Stimulated activated effector memory CD8-positive, alpha-beta T cell treated with anti-CD3 and anti-CD28 coated beads, Interleukin-12 subunit alpha, Interleukin-12 subunit beta, amount 100 ng/mL, for 72 hours (primary cell): ENCODE measurements around the gene BSN.
"Not testable (repeated sequence)": the region's sequence is repeated elsewhere in the genome, so short reads cannot be mapped to it uniquely, and the experiment has no call there.

Experiments
- ATAC-seq: fragments of 150-1000 bp; cut with Tn5 transposase; 2 replicates; pipeline ENCODE4 v1.10.0; 2021
- DNase-seq, 2 donors: peaks; one replicate each; pipeline ENCODE4 v3.0.0; 2021 to 2022; ENCODE audit warnings: low spot score in 2 of 2
- H3K27ac Mint-ChIP-seq: one replicate; pipeline ENCODE4 v1.8.0; 2022; ENCODE audit warnings: mild to moderate bottlenecking, mixed read lengths
- H3K36me3 Mint-ChIP-seq: one replicate; pipeline ENCODE4 v1.8.0; 2022; ENCODE audit warnings: mild to moderate bottlenecking, mixed read lengths
- H3K4me1 Mint-ChIP-seq: one replicate; pipeline ENCODE4 v1.8.0; 2022; ENCODE audit warnings: mixed read lengths
- H3K4me3 Mint-ChIP-seq: one replicate; pipeline ENCODE4 v1.8.0; 2022; ENCODE audit warnings: mild to moderate bottlenecking, mixed read lengths
- H3K9me3 Mint-ChIP-seq: one replicate; pipeline ENCODE4 v1.8.0; 2022; ENCODE audit warnings: mixed read lengths

Gene BSN

DNA sequence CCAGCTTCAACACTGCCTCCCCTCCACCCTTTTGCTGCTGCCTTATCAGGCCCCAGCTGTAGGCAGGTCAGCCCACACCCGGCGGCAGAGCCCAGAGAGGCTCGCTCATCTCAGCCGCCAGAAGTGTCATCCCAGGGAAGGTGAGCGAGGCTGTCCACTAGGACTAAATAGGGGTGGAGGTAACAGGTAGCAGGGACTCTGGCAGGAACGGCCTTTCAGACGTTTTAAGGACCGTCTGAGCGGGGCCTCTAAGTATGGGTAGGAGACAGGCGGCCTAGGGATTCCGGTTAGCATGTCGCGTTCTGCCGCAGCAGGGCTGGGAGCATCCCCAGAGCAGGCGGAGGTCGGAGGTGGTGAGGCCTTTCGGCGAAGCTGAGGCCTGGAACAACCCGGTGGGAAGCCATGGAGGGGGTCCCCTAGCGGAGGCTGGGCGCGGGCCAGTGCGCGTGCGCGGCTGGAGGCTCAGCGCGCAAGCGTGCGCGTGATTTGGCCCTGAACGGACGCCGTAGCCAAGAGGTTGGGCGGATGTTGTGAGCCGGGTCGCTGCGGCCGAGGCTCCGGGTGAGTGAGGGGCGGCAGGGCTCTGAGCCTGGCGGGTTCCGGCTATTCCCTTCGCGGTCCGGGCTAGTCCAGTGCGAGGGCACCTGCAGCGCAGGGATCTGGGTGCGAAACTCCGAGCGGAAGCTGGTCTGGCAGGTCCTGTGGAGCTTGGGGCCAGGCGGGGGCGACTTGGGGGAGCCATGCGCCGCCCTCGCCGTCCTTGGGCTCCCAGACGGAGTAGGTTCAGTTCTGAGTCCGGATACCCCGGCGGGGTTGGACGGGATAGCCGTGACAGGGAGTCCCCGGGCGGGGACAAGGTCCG lies 135.0 kb downstream of the BSN start, which contains the start of the genes MST1 and RNF123:
Gene MST1, minus strand, starts transcription at position 429 of the 862 bp plus-strand sequence. CDS start 783 bp downstream, outside the sequence.
Gene RNF123, plus strand, starts transcription at position 512 of the 862 bp plus-strand sequence. CDS start 1,609 bp downstream, outside the sequence.
- H3K4me3 Mint-ChIP-seq, result peak within 1 kb of the TSS; percentile 97
- peak within 1 kb of the TSS; percentile 99 for H3K27ac Mint-ChIP-seq
- H3K9me3 Mint-ChIP-seq, result no peaks in the 10 kb centered on the region
- H3K4me1 Mint-ChIP-seq, result peaks cover 59% of the 10 kb centered on the region
- DNase-seq (peak; percentile 93 to 98), ATAC-seq (peak; percentile 84)
- peaks cover 23% of the 10 kb centered on the region for H3K36me3 Mint-ChIP-seq

DNA sequence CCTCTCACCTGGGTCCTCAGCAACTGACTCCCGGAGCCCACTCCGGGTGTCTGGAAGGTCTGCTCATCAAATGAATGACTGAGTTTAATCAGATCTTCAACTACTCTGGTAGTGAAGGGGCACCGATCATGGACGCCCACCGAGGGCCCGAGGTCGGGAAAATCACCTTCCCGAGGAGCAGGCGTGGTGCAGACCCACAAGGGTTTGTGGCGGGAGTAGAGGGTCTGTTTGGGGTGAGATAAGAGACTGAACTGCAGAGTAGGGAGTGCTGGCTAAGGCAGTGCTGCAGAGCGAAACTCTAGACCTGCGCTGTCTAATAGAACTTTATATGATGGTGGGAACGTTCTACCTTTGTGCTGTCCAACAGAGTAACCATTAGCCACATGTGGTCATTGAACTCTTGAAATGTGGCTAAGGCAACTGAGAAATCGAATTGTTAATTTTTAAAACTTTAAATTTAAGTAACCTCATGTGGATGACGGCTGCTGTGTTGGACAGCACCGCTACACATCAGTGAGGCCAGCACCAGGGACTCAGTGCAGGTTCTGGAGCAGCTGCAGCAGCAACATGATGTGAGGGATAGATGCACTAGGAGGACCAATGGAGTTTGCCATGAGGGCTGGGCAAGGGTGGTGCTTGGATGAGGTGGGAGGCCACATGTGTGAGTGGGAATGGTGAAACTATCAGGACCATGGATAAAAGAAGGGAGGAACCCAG lies 135.8 kb downstream of the BSN start:
- not testable (repeated sequence) for ATAC-seq, DNase-seq, H3K9me3 Mint-ChIP-seq
- Mint-ChIP-seq H3K4me1 (peaks cover 61% of the 10 kb centered on the region), H3K36me3 (peaks cover 19% of the 10 kb centered on the region), H3K4me3 (peak overlapping the region; percentile 97), H3K27ac (peak overlapping the region; percentile 99)

DNA sequence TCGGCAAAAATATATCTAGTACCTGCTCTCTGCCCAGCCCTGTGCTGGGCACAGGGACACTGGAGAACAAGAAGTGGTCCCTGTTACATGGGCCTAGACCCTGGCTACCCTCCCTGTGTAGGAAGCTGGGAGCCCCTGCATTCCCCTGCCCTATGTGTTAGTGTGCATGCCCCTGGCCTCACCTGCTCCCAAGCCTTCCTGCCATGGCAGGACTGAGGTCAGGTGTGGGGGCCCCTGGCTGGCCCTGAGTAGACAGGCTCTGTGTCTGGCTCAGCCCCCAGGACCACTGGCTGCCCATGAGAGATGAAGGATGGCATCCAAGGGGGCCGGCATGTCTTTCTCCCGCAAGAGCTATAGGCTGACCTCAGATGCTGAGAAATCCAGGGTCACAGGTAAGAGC lies 136.6 kb downstream of the BSN start:
- Mint-ChIP-seq H3K4me3 (peak overlapping the region; percentile 97), H3K36me3 (peaks cover 19% of the 10 kb centered on the region), H3K4me1 (peaks cover 57% of the 10 kb centered on the region), H3K27ac (peak overlapping the region; percentile 99)
- DNase-seq, ATAC-seq, H3K9me3 Mint-ChIP-seq: not testable (repeated sequence)

GRCh38 chr3:49691481-49691880 lies 137.2 kb downstream of the BSN start:
- not testable (repeated sequence) for ATAC-seq, DNase-seq, H3K9me3 Mint-ChIP-seq
- Mint-ChIP-seq H3K36me3 (peaks cover 19% of the 10 kb centered on the region), H3K4me3 (peak overlapping the region; percentile 97), H3K27ac (peak overlapping the region; percentile 99), H3K4me1 (peaks cover 57% of the 10 kb centered on the region)

DNA sequence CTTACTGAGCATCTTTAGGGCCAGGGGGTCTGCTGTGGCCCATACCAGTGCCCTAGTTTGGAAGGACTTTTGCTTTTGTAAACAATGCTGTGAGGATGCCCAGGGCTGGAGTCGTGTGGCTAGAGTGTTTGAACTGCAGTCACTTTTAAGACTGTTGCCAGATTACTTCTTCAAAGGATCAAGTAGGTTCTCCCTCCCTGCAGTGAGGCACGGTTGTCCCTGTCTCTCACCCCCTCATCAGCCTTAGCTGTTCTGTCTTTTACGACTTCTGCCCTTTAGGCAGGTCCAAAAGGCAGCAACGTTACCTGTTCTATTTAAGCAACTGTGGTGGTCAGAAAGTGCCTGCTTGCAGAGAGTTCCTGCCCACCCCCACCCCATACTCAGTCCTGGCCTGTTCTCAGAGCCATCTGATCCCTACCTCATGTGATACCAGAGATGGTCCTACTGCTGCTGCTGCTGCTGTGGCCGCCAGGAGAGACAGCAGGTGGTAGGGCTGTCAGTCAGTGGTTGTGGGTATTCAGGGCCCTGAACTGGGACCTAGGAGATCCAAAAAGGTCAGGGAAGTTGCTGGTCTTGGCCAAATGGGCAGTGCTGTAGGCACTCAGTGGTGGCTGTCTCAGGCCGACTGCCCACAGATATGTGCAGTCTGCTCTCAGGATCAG lies 140.3 kb downstream of the BSN start:
- H3K27ac Mint-ChIP-seq, H3K36me3 Mint-ChIP-seq, ATAC-seq, H3K9me3 Mint-ChIP-seq, H3K4me3 Mint-ChIP-seq, DNase-seq: not testable (repeated sequence)
- H3K4me1 Mint-ChIP-seq, result peaks cover 37% of the 10 kb centered on the region

DNA sequence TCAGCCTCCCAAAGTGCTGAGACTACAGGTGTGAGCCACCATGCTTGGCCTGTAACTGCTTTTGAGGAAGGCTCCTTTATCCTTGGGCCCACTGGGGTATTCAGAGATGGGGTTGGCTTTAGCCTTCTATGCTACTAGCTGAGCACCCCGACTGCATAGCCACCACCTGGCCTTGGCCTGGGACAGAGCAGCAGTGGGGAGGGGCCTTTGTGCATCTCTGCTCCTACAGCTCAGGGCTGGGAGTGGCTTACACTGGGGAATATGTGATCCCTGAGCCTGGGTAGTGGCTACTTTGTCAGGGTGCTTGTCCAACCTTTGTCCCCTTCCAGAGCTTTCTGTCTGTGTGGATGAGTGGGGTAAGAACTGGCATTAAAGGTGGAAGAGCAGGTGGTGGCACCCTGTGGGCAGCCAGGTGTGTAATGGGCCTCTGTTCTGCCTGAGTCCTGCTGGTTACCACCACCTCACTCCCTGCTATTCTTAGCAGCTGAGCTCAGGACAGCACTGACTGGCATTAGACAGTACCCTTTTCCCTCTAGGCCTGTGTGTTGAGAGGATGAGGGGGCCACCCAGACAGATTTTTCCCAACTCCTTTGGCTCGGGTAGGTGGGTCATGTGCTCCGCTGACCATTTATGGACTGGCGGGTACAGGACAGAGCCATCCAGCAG lies 141.2 kb downstream of the BSN start:
- not testable (repeated sequence) for H3K27ac Mint-ChIP-seq

GRCh38 chr3:49699281-49699979 lies 145.2 kb downstream of the BSN start:
- ATAC-seq (no peak), DNase-seq (no peak)
- H3K27ac Mint-ChIP-seq, result peak overlapping the region; percentile 71
- H3K36me3 Mint-ChIP-seq, result peaks cover 6% of the 10 kb centered on the region
- no peak overlapping the region for H3K4me3 Mint-ChIP-seq
- peaks cover 7% of the 10 kb centered on the region for H3K4me1 Mint-ChIP-seq
- H3K9me3 Mint-ChIP-seq, result no peaks in the 10 kb centered on the region

More for the DNA sequence above, 141.2 kb downstream of the BSN start:
- not testable (repeated sequence) for DNase-seq, ATAC-seq, H3K4me3 Mint-ChIP-seq, H3K9me3 Mint-ChIP-seq, H3K36me3 Mint-ChIP-seq
- peaks cover 27% of the 10 kb centered on the region for H3K4me1 Mint-ChIP-seq

DNA sequence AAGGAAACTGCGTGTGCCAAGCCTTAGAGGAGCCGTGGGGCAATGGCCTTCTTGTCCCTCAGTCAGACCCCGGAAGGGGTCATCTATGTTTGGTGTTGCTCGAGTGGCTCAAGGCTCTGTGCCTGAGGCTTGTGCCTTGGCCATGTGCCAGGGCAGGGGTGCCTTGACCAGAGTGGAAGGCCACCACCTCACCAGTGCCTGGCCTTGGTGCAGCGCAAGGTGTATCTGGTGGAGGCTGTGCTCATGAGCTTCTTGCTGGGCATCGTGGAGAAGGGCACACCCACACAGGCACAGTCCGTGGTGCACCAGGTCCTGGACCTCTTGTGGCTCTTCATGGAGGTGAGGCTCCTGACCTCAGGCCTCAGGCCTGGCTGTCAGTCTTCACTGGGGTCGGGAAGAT lies 145.7 kb downstream of the BSN start:
- Mint-ChIP-seq H3K4me1 (peaks cover 7% of the 10 kb centered on the region), H3K9me3 (no peaks in the 10 kb centered on the region), H3K36me3 (peaks cover 6% of the 10 kb centered on the region), H3K4me3 (no peak overlapping the region), H3K27ac (peak overlapping the region; percentile 71)
- ATAC-seq (no peak), DNase-seq (no peak)

- Mint-ChIP-seq H3K4me1 (peaks cover 7% of the 10 kb centered on the region), H3K36me3 (peaks cover 6% of the 10 kb centered on the region), H3K4me3 (no peak overlapping the region), H3K9me3 (no peaks in the 10 kb centered on the region), H3K27ac (peak overlapping the region; percentile 71)
- no peak for DNase-seq
- ATAC-seq, result no peak
These were observed 146.3 kb downstream of the BSN start for GRCh38 chr3:49700453-49701128.

- H3K9me3 Mint-ChIP-seq, result no peaks in the 10 kb centered on the region
- DNase-seq (no peak), ATAC-seq (no peak)
- H3K36me3 Mint-ChIP-seq, result peaks cover 6% of the 10 kb centered on the region
- no peak overlapping the region for H3K4me3 Mint-ChIP-seq
- H3K27ac Mint-ChIP-seq, result peak overlapping the region; percentile 71
- peaks cover 7% of the 10 kb centered on the region for H3K4me1 Mint-ChIP-seq
These were observed 147.3 kb downstream of the BSN start for GRCh38 chr3:49701388-49702077.

GRCh38 chr3:49702672-49703071 lies 148.4 kb downstream of the BSN start:
- peaks cover 6% of the 10 kb centered on the region for H3K36me3 Mint-ChIP-seq
- ATAC-seq (no peak), DNase-seq (no peak)
- peak overlapping the region; percentile 67 for H3K27ac Mint-ChIP-seq
- no peaks in the 10 kb centered on the region for H3K9me3 Mint-ChIP-seq
- H3K4me1 Mint-ChIP-seq, result peaks cover 7% of the 10 kb centered on the region
- no peak overlapping the region for H3K4me3 Mint-ChIP-seq

GRCh38 chr3:49703443-49703927 lies 149.2 kb downstream of the BSN start:
- Mint-ChIP-seq H3K9me3 (no peaks in the 10 kb centered on the region), H3K4me3 (no peak overlapping the region), H3K4me1 (peaks cover 7% of the 10 kb centered on the region), H3K27ac (peak overlapping the region; percentile 67), H3K36me3 (peaks cover 6% of the 10 kb centered on the region)
- peak; percentile 89 for ATAC-seq
- DNase-seq, result peak; percentile 35 to 78

DNA sequence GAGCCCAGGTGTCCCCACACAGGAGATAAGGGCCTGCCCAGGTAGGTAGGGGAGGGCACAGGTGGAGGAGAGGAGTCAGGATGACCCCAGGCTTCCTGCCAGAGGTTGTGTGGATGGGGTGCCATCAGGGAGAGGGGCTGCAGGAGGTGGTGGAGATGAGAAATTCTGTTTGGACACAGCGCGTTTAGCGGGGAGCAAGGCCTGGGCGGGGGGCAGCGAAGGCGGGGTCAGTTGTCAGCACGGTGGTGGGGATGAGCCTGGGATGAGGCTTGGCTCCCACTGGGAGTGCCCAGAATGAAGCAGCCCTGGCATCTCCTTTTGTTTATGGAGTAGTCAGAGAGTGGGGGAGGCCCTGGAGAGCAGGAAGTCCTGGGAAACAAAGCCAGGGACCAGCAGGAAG lies 149.7 kb downstream of the BSN start:
- DNase-seq (no peak), ATAC-seq (no peak)
- Mint-ChIP-seq H3K4me1 (peaks cover 7% of the 10 kb centered on the region), H3K36me3 (peaks cover 6% of the 10 kb centered on the region), H3K27ac (peak overlapping the region; percentile 67), H3K9me3 (no peaks in the 10 kb centered on the region), H3K4me3 (no peak overlapping the region)
